Measurements from ENCODE around the gene ANKRD62. TPM values are rescaled to one million over a fixed set of nuclear protein-coding genes. Genes with fewer than 3 reads are reported as not detected.

The ANKRD62 gene
- total RNA-seq, 1 donor from 2014 or later: not detected

GRCh38 chr18:12048010-12048826 lies 45.4 kb upstream of the ANKRD62 start:
- Mint-ChIP-seq H3K4me1 (ENCODE audit: low read depth) (peaks cover 48% of the 10 kb centered on the region), H3K4me3 (ENCODE audit: unreplicated experiment) (peak overlapping the region; percentile 61), H3K27me3 (ENCODE audit: low read depth) (no peaks in the 10 kb centered on the region), H3K36me3 (ENCODE audit: low read depth) (no peaks in the 10 kb centered on the region), H3K9me3 (ENCODE audit: low read depth) (no peaks in the 10 kb centered on the region), H3K27ac (ENCODE audit: unreplicated experiment) (peak overlapping the region; percentile 93)
- TF ChIP-seq CTCF (IDR thresholded peaks at IDR 0.05): no peak
- no peak for DNase-seq (ENCODE audit: low spot score)

GRCh38 chr18:12048827-12049175 lies 44.8 kb upstream of the ANKRD62 start:
- H3K27me3 Mint-ChIP-seq (ENCODE audit: low read depth): no peaks in the 10 kb centered on the region
- no peaks in the 10 kb centered on the region for H3K9me3 Mint-ChIP-seq (ENCODE audit: low read depth)
- H3K4me3 Mint-ChIP-seq (ENCODE audit: unreplicated experiment): peak overlapping the region; percentile 61
- TF ChIP-seq CTCF (IDR thresholded peaks at IDR 0.05): no peak
- DNase-seq (ENCODE audit: low spot score): no peak
- H3K4me1 Mint-ChIP-seq (ENCODE audit: low read depth): peaks cover 50% of the 10 kb centered on the region
- no peaks in the 10 kb centered on the region for H3K36me3 Mint-ChIP-seq (ENCODE audit: low read depth)
- peak overlapping the region; percentile 93 for H3K27ac Mint-ChIP-seq (ENCODE audit: unreplicated experiment)

- Mint-ChIP-seq H3K4me3 (ENCODE audit: unreplicated experiment) (no peak overlapping the region), H3K27ac (ENCODE audit: unreplicated experiment) (peak overlapping the region; percentile 93), H3K9me3 (ENCODE audit: low read depth) (no peaks in the 10 kb centered on the region), H3K36me3 (ENCODE audit: low read depth) (no peaks in the 10 kb centered on the region), H3K27me3 (ENCODE audit: low read depth) (no peaks in the 10 kb centered on the region), H3K4me1 (ENCODE audit: low read depth) (peaks cover 53% of the 10 kb centered on the region)
- TF ChIP-seq CTCF (IDR thresholded peaks at IDR 0.05): no peak
- DNase-seq (ENCODE audit: low spot score): no peak
Measured at GRCh38 chr18:12049978-12050811, 43.4 kb upstream of the ANKRD62 start.

DNA sequence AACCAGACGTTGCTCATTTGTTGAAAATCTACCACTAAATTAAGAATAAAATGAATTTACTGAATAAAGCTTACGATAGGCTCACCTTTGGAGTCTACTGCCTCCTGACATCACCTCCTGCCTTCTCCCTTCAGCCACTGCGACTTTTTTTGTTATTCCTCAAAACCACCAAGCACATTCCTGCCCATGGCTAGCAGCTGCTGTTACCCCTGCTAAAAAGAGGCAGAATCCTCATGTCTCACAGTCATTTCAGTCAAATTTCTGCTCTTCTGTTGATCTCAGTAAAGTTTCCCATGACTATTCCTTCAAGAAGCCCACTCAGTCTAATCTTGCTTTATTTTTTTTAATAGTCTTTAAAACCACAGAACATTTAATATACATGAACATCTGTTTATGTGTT lies 40.8 kb upstream of the ANKRD62 start:
- Mint-ChIP-seq H3K4me1 (ENCODE audit: low read depth) (peaks cover 62% of the 10 kb centered on the region), H3K27ac (ENCODE audit: unreplicated experiment) (peak overlapping the region; percentile 88)

More for the DNA sequence above, 40.8 kb upstream of the ANKRD62 start:
- no peak for DNase-seq (ENCODE audit: low spot score)
- Mint-ChIP-seq H3K36me3 (ENCODE audit: low read depth) (no peaks in the 10 kb centered on the region), H3K4me3 (ENCODE audit: unreplicated experiment) (no peak overlapping the region), H3K9me3 (ENCODE audit: low read depth) (no peaks in the 10 kb centered on the region), H3K27me3 (ENCODE audit: low read depth) (no peaks in the 10 kb centered on the region)
- no peak for TF ChIP-seq CTCF (IDR thresholded peaks at IDR 0.05)

Measured in chondrocyte (in vitro differentiated cells).